K562 (cell line): ENCODE results near the gene PRKAR2B. TPM values are rescaled to one million over a fixed set of nuclear protein-coding genes. Genes with fewer than 3 reads are reported as not detected.

Experiments used
- CBX1 ChIP-seq: sonication (generic); IDR thresholded peaks from 2 replicates; pipeline ENCODE4 v1.6.1; 2016; ENCODE audit warnings: antibody characterized with exemption, low read depth, mild to moderate bottlenecking
- CEBPZ ChIP-seq: fragments of 150-350 bp; IDR thresholded peaks from 2 replicates; pipeline ENCODE4 v1.6.1; 2014; ENCODE audit warnings: low read depth, mild to moderate bottlenecking, low read length, borderline replicate concordance
- CREB3L1 ChIP-seq: fragments of 450-650 bp; IDR thresholded peaks from 2 replicates; pipeline ENCODE4 v1.6.1; 2014; ENCODE audit warnings: low read depth, mild to moderate bottlenecking, moderate library complexity, borderline replicate concordance
- CREB5 ChIP-seq: fragments of 250-450 bp; sonication (Bioruptor Pico); IDR thresholded peaks from 2 replicates; pipeline ENCODE4 v1.5.0; 2020; ENCODE audit warnings: mild to moderate bottlenecking
- ETS2 ChIP-seq: IDR thresholded peaks from 2 replicates; pipeline ENCODE4 v1.6.1; 2016; ENCODE audit warnings: borderline replicate concordance, missing genetic modification characterization, mild to moderate bottlenecking, moderate library complexity, missing compliant biosample characterization; ENCODE audit not compliant: poor library complexity, severe bottlenecking
- HDAC8 ChIP-seq: fragments of 450-650 bp; IDR thresholded peaks from 2 replicates; pipeline ENCODE4 v1.6.1; 2016; ENCODE audit warnings: mild to moderate bottlenecking, missing genetic modification characterization, moderate library complexity, missing compliant biosample characterization
- IRF9 ChIP-seq: fragments of 450-650 bp; IDR thresholded peaks from 2 replicates; pipeline ENCODE4 v1.6.1; 2016; ENCODE audit warnings: missing biosample characterization, missing genetic modification characterization
- MTF1 ChIP-seq: fragments of 250-450 bp; sonication (Bioruptor Pico); IDR thresholded peaks from 2 replicates; pipeline ENCODE4 v1.9.0; 2021; ENCODE audit warnings: moderate library complexity, mild to moderate bottlenecking, inconsistent platforms, borderline replicate concordance
- NBN ChIP-seq: fragments of 450-650 bp; IDR thresholded peaks from 2 replicates; pipeline ENCODE4 v1.6.1; 2016; ENCODE audit warnings: low read depth, mild to moderate bottlenecking
- NFATC3 ChIP-seq: fragments of 450-650 bp; IDR thresholded peaks from 2 replicates; pipeline ENCODE4 v1.6.1; 2017; ENCODE audit warnings: mild to moderate bottlenecking
- NR1H2 ChIP-seq: sonication (generic); formaldehyde crosslinking; IDR thresholded peaks from 2 replicates; pipeline ENCODE4 v1.4.0; 2020; ENCODE audit warnings: mild to moderate bottlenecking, missing genetic modification reagents
- PHB2 ChIP-seq: fragments of 450-650 bp; IDR thresholded peaks from 2 replicates; pipeline ENCODE4 v1.6.1; 2017; ENCODE audit warnings: low read depth
- PHF8 ChIP-seq: fragments of 200-600 bp; sonication (generic); IDR thresholded peaks from 2 replicates; pipeline ENCODE4 v1.6.1; 2012; ENCODE audit warnings: mixed run types, mild to moderate bottlenecking, inconsistent platforms, low read length, moderate library complexity, borderline replicate concordance
- RBFOX2 ChIP-seq: fragments of 200-400 bp; formaldehyde crosslinking; IDR thresholded peaks from 2 replicates; pipeline ENCODE4 v1.6.1; 2017; ENCODE audit warnings: low read depth, mild to moderate bottlenecking, low read length, moderate library complexity
- RHOXF2B ChIP-seq: fragments of 250-450 bp; sonication (Bioruptor Pico); conservative IDR thresholded peaks from 2 replicates; pipeline ENCODE4 v1.5.1; 2021
- SMARCE1 ChIP-seq: fragments of 450-650 bp; IDR thresholded peaks from 2 replicates; pipeline ENCODE4 v1.7.1; 2016; ENCODE audit warnings: mild to moderate bottlenecking
- TCF3 ChIP-seq: sonication (generic); formaldehyde crosslinking; IDR thresholded peaks from 2 replicates; pipeline ENCODE4 v1.4.0; 2020; ENCODE audit warnings: mild to moderate bottlenecking, missing genetic modification reagents
- ZNF280B ChIP-seq: fragments of 250-450 bp; sonication (Bioruptor Pico); IDR thresholded peaks from 2 replicates; pipeline ENCODE4 v1.5.1; 2021; ENCODE audit warnings: mild to moderate bottlenecking
- ZNF445 ChIP-seq: fragments of 250-450 bp; sonication (Bioruptor Pico); IDR thresholded peaks from 2 replicates; pipeline ENCODE4 v1.4.0; 2020; ENCODE audit warnings: low read depth, mild to moderate bottlenecking, moderate library complexity
- ZNF583 ChIP-seq: fragments of 250-450 bp; sonication (Bioruptor Pico); IDR thresholded peaks from 2 replicates; pipeline ENCODE4 v1.4.0; 2020
- polyA plus RNA-seq, 8 experiments: library from polyadenylated mRNA; depleted of rRNA in 4 of 8; stranded (reverse) in 5 of 8; unstranded in 3 of 8; fragments of >200 nt; fragmentation: Nextera tagmentation in 2 of 8; fragmentation: Illumina TruSeq in 1 of 8; extraction: Ambion mirVana in 2 of 8; extraction: Trizol in 1 of 8; gene quantifications; 2 replicates each; pipeline versions ENCODE4 v1.2.1 to v1.2.3, GENCODE V29; 2011 to 2014; ENCODE audit warnings: inconsistent platforms in 1 of 8, missing spikeins in 1 of 8
- total RNA-seq, 7 experiments: library from RNA; depleted of rRNA in 6 of 7; stranded (reverse); fragments of >200 nt in 6 of 7; fragmentation: Illumina TruSeq in 2 of 7; extraction: Trizol in 2 of 7; gene quantifications; 2 replicates each; pipeline versions ENCODE4 v1.2.1 to v1.2.3, GENCODE V29; 2011 to 2021; ENCODE audit warnings: low replicate concordance in 1 of 7

The PRKAR2B gene
- total and polyA plus RNA-seq, 9 of the 15 experiments (the other 6 are each of a cell fraction or from before 2014, with no cell fraction given), result 59.0 to 173 (median 129) TPM

- TF ChIP-seq CREB3L1 (no peak), NFATC3 (no peak), RHOXF2B (CRISPR knock-in tag) (no peak), ZNF445 (CRISPR knock-in tag) (no peak), PHB2 (no peak), CREB5 (no peak), ZNF583 (no peak), TCF3 (CRISPR knock-in tag) (peak; percentile 90), IRF9 (tag) (no peak), HDAC8 (tag) (no peak), CEBPZ (no peak), MTF1 (CRISPR knock-in tag) (no peak), PHF8 (no peak), NBN (no peak; the same call in 1 of the 2 replicates), ZNF280B (CRISPR knock-in tag) (no peak), ETS2 (tag) (no peak), RBFOX2 (no peak), SMARCE1 (peak; percentile 75), CBX1 (no peak), NR1H2 (no peak)
Observed at GRCh38 chr7:107075863-107076574, 31.5 kb downstream of the PRKAR2B start (continued).
